HG02571 (cell line): ENCODE data around the gene CCNL1.
"Not testable (repeated sequence)": the region's sequence is repeated elsewhere in the genome, so short reads cannot be mapped to it uniquely, and the experiment has no call there.

Experiments
- ATAC-seq: cut with Tn5 transposase; IDR thresholded peaks from one replicate; pipeline ENCODE4 v1.9.1; 2021; ENCODE audit warnings: mild to moderate bottlenecking, moderate library complexity; ENCODE audit not compliant: unreplicated experiment

Gene CCNL1

DNA sequence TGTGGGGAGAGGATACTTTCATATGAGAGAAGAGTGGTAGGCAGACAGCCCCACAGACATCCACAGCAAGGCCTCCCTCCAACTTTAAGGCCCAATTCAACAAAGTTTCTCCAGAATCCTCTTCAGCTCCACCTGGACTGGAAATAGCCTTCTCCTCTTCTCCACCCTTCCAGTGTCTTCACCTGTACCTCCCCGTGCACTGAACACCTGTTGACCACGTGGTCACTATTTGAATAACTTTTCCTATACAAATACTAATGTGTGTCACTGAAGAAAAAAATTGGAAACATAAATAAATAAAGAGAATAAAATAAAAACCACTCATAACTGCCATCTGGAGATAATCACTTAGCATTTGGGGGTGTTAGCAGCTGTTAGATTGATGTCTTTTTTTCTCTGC is 52.9 kb downstream of the CCNL1 start:
- ATAC-seq, result no peak

DNA sequence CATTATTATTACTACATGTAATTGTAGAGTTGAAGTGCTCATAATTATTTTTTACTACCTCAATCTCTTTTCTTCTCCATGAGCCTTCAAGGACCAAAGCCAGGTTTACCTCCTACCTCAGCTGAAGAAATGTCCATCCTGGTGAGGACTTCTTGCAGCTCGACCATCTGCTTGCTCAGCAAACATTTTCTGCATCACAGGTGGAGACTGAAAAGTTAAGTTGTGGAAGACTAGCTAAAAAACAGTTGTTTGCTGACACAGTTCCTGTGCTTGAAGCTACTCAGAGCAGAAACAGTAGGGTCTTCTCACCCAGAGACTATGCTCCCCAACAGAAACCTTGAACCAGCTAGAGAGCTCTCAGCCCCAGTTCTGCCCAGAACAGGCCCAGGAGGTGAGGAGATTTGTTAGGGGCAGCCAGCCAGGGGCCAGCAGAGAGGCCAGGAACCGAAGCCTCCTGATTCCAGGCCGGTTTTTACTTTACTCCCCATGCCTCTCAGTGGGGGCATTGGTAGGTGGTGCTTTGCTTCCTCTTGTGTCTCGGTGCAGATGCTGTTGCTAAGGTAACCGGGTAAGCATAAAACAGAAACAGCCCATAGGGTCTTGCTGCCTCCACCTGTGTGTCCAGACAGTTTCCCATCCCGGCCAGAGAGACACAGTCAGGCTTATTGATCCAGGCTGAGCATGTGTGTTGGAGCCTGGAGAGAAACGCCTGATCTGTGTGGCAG is 54.9 kb downstream of the CCNL1 start:
- peak; percentile 68 for ATAC-seq

DNA sequence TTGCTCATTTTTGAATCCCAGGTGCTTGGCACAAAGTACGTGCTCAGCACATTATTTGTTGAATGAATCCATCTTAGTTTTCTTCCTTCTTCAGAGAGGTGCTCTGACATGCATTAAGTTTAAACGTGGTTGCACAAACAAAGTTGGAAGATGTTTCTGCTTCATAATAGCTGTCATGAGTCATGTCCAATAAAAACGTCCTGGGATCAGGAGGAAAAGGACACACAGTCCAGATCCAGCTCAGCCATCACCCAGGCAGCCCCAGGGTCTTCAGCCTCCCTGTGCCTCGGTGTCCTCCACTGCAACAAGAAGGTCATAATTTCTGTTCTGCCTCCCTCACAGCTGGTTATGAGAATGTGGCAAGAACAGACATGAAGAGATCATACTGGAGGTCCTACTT is 55.4 kb downstream of the CCNL1 start:
- no peak for ATAC-seq

DNA sequence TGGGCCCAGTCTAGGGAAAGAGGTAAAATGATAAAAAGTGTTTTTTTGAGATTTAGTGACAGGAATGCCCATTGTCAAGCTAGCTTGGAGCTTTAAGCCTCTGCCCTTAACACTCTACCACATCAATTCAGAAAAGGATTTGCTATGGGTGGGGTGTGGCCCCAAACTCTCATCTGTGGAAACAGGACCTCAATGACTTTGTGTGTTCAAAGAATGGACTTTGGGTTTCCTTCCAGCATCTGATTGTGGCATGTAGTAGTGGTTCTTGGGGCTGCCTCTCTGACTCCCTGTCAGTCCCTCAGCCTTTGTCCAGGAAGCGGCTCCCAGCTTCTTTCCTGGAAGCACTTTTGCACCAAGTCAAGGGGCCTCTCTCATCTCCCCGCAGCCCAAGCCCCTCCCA is 56.1 kb downstream of the CCNL1 start:
- ATAC-seq, result no peak

DNA sequence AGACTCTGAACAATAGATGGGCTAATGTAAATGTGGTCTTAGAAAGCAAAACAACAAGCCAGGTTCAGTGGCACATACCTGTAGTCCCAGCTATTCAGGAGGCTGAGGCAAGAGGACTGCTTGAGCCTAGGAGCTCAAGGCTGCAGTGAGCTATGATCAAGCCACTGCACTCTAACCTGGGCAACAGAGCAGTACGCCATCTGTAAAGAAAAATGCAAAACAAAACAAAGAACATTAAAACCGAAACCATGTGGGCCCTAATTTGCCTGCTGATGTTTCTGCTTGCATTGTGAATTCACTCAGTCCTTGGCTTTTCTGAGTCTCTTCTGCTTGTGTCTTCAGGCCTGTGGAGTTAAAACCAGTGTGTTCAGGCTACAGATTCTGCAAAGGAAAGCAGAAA is 56.7 kb downstream of the CCNL1 start:
- ATAC-seq, result peak; percentile 84

DNA sequence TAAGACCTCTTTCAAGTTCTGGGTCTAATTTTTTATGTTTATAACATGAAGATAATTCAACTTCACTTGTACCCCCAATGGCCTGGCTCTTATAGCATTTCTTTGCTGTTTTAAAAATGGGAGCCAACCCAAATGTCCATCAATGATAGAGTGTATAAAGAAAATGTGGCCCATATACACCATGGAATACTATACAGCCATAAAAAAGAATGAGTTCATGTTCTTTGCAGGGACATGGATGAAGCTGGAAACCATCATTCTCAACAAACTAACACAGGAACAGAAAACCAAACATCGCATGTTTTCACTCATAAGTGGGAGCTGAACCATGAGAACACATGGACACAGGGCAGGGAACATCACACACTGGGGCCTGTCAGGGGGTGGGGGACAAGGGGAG is 57.4 kb downstream of the CCNL1 start:
- not testable (repeated sequence) for ATAC-seq

DNA sequence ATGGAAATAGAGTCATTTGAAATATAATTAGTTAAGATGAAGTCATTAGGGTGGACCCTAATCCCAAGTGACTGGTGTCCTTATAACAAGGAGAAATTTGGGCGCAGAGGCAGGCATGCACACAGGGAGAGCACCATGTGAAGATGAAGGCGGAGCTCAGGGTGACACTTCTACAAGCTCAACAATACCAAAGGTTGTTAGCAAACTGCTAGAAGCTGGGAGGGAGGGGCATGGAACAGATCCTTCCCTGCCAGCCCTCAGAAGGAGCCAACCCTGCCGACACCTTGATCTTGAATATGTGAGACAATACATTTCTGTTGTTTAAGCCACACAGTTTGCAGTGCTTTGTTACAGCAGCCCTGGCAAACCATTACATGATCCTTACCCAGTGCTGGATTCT is 57.8 kb downstream of the CCNL1 start:
- ATAC-seq, result no peak

DNA sequence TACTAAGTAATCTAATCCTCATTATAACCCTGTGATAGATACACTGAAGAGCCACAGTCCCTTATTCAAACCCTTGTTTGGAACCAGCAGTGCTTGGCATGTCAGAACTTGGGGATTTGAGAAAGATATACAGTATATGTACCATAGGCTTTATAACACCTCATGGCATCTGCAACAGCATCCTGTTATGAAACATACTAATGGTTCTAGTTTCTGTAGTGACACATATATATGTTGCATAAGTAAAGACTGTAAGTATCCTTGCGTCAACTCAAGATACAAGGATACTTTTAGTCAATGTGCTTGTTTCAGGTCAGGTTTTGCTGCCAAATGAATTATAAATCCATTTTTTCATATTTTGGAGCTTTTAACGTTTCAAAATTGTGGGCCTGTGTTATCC is 58.5 kb downstream of the CCNL1 start:
- ATAC-seq, result no peak

DNA sequence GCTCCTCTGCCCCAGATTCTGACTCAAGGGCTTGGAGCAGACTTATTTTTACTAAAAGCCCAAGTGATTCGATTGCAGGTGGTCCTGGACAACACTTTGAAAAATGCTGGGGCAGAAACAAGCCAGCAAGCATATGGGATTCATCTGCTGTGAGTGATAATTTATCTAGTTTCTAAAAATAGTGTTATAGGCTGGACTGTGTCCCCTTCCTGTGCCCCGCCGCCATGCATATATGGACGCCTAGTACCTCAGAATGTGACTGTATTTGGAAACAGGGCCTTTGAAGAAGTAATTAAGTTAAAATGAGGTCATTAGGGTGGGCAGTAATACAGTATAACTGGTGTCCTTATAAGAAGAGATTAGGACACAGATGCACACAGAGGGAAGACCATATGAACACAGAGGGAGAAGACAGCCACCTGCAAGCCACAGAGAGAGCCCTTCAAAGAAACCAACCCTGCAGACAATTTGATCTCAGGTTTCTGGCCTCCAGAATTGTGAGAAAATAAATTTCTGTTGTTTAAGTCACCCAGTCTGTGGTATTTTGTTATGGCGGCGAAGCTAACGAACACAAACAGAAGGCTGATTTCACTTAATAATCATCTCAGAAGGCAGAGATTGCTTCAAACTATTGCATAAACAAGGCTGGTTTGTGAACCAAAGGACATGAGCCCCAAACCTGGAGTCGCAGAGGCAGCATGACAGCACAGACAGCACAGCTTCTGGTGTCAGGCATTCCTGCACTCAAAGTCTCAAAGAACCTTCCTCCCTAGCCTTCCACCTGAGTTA is 59.1 kb downstream of the CCNL1 start:
- no peak for ATAC-seq

DNA sequence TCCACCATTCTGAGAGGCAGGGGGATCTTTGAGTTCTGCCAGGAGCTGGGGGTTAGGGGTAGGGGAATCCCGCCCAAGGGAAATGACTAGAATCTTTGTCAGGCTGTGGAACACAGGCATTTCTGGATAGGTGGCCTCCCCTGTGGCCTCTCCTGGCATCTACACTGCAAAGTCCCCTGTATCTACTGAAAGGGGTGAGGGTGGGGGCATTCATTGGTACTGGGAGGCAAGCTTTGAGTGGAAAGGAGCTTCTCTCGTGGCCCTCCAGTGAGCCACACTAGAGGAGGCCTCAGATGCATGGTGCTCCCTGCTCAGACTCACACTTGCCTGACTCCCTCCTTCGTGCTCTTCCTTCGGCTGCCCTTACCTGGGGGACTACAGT is 59.9 kb downstream of the CCNL1 start:
- no peak for ATAC-seq

DNA sequence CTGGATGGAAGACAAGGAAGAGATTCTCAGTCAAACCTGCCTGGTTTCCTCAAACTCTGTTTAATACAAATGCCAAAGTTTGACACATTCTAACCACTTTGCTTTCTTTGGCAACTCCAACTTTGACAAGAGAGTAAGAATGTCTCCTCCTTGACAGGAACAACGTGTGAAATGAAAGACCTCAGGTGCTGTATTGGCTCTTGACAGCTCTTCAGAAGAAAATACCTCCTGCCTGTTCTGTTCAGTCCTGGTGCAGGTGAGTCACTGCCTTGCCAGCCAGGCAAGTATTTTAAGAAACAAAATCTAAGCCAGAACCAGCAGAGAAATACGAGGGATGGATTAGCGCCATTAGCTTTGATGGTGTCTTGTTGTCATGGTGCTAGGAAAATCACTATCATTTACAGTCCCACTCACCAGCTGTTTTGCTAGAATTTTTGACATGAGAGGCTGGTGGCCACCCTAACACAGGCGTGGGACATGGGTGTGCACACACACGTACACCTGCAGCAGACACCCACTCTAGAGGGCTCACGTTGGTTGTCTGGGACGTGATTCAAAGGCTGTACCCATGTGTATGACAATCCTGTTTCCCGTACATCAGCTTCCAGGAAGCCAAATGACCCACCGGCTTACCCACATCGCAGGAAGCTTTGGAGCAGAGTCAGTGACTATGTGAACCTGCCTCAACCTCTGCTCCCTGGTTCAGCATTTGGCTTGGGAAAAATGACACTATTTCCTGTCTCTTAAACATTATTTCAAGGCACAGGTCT is 60.4 kb downstream of the CCNL1 start:
- no peak for ATAC-seq

DNA sequence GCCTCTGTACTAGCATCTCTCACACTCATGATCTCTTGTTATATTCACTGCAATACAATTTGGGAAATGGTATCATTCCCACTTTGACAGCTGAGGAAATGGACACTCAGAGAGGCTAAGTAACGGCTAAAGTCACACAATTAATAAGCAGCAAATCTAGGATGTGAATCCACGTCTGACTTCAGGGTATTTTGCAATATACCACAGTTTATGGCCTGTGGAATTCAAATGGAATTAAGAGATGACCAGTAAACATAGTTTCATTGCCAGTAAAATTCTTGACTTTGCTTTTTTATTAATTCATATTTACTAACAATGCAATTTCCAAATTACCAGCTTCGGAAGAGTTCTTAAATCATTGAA is 61.1 kb downstream of the CCNL1 start:
- ATAC-seq, result no peak

DNA sequence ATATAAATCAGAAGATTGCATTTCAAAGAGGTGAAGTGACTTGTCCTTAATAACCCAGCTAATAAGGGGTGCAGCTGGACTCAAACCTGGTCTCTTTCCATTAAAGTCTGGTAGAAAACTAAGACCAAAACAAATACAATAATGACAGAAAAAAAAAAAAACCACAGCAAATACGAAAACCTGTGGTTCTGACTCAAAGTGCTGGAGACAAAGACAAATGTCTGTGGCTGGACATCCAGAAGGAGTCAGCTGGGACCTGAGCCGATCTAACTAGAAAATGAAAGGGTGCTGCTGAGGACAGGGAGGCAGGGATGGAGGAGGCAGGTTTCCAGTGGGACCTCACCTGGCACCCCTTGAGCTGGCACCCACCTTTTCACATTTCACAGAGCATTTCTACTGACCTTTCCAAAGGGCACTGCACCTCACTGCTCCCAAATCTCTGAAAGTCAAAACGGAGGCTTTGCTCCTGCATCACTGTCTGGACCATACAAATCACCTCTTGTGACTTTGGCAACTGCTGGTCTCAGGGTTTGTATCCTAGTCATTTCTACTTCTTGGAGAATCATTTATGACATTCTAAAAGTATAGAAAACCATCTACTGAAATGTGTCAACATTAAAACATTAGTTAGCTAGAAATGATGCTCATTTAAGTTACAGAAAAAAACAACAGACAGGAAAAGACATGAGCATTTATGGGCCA is 61.7 kb downstream of the CCNL1 start:
- ATAC-seq, result no peak
